Stimulated activated CD8-positive, alpha-beta memory T cell treated with anti-CD3 and anti-CD28 coated beads, Interleukin-4, amount 100 ng/mL, for 24 hours (primary cell): Measurements from ENCODE around the gene DPEP1.

Experiments used
- DNase-seq: peaks from one replicate; pipeline ENCODE4 v3.0.0-alpha.2; 2020; ENCODE audit warnings: low read depth

Gene DPEP1

DNA sequence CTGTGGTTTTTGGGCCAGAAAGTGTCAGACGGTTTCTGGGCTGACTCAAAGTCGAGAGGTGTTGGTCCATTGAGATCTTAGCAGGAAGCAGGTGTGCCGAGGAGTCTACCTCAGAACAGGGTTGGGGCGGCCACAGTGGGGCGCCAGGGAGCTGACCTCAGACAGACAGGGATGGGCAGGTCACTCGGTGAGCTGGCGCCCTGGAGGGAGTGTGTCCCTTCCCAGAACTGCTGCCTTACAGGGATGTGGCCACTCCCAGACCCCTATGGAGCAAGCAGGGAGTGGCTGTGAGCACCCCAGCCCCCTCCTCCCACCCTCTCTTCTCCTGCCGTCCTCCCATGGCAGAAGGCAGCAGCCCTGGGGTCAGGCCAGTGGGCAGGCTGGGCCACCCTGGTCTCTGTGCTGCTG lies 14.0 kb upstream of the DPEP1 start:
- DNase-seq = no peak

DNA sequence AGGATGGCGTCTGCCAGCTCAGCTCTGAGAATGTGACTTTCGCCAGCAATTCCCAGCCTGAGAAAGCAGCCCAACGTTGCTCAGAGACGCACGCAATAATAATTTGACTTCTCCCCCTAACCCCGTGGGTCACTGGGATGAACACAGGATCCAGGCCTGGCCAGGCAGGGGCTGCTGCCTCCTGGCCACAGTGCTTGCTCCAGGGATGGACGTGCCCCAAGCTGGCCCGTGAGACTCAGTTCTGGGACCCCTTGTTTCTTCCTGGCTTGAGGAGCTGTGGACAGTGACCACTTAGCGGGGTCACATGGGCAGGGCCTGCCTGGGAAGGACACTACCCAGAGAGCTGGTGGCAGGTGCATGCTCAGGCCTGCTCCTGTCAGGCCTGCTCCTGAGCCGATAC lies 13.5 kb upstream of the DPEP1 start:
- no peak for DNase-seq

DNA sequence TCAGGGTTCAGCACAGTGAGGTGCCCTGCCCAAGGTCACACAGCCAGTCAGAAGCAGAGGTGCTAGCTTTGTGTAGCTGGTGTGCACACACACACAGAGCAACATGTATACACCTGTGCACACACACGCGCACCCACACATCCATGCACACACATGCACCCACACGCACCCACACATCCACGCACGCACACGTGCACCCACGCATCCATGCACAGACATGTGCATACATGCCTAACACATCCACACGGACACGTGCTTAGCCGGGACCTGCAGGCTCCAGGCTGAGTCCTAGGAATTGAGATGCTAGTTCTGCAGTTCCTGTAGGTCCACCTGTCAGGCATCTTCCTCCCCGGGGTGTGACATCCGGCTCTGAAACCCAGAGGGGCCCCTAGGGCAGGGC lies 13.0 kb upstream of the DPEP1 start:
- DNase-seq = no peak

DNA sequence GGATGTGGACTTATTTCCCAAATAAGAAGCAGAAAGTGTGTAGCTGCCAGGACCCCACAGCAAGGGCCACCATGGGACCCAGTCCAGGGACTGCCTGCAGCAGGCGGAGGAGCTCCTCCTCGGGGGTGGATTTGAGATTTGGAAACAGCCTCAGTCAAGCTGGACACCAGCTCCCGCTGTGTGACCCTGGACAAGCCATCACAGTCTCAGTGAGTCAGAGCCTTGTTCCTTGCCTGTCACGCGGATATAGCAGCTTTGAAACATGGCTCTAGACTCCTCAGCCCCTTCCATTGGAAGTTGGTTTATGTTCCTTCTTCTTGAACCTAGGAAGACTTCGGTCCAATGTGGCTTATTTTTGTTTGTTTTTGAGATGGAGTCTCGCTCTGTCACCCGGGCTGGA lies 12.5 kb upstream of the DPEP1 start:
- DNase-seq = no peak

DNA sequence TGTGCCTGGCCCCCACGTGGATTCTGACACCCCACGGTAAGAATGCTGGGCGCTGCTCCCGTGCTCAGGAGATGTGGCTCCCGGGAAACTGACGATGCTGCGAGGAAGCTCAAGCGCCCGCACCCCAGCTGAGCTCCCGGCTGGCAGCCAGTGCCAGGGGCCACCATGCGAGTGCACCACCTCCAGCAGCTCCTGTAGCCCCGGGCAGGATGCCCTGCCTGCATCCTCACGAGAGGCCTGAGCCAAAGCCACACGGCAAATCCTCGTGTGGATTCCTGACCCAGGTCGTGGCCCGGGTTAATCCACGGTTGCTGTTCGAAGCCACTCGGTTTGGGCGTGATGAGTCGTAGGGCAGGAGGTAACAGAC lies 11.6 kb upstream of the DPEP1 start:
- DNase-seq = no peak

DNA sequence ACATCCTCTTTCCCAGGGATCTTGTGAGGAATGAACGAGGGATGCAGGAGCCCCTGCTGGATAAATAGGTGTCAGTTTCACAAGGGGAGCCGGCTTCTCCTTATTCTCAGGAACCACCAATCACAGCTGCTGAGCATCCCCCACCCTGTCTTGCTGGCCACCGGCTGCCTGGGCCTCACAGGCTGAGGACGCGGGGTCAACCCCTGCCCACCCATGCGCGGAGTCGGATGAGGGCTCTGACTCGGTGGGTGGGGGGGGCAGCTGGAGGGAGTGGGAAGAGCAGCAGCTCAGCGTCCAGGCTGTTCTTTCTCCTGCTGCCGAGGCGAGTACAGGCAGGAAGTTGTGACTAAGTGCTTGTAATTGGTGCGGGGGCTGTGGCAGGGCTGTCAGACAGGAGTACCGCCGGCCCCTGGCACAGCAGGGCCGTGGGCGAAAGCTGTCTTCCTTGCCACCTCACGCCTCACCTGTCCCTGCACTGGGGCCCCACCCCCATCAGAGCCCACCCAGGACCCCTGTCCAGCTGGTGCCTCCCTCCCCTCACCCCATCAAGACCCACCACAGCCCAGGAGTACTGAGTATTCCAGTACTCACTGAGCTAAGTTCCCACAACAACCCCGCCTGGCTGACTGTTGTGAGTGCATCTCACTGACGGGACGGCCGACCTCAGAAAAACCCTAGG lies 11.0 kb upstream of the DPEP1 start:
- peak; percentile 58 for DNase-seq

DNA sequence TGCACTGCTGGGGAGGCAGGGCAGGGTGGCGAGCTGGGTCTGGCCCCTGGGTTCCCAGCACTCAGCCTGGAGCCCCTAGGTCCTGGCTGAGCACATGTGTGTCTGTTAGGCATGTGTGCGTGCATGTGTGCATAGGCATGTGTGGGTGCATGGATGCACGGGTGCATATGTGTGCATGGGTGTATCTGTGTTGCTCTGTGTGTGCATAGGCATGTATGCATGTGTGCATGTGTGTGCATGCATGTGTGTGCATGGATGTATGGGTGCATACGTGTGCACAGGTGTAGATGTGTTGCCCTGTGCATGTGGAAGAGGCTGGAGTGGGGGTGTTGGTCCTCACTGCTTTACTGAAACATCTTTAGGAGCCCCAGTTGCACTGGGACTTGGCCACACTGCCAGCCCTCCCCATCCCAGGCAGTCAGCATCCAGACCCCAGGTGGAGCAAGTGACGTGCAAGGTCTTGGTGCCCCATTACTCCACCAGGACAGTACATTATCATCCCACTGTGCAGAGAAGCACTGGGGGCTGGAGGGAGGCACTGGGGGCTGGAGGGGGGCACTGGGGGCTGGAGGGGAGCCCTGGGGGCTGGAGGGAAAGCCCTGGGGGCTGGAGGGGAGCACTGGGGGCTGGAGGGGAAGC lies 10.4 kb upstream of the DPEP1 start:
- DNase-seq = no peak

DNA sequence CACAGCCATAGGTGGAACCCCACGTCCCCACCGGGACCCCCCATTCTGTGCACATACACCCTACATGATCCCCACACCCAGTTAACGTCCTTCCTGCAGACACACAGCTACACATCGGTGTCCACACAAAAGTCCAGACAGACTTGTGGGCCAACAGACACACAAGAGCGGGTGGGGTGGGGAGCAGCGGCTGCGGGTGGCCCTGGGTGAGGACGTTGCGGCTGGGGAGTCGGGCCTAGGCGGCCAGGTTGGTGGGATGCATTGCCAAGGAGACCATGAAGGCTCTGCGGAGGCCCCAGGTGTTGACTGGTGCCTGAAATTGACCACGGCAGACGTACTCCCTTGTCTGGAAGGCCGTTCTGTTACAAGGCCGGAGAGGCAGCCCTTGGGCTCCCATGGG lies 8.7 kb upstream of the DPEP1 start:
- DNase-seq = no peak

DNA sequence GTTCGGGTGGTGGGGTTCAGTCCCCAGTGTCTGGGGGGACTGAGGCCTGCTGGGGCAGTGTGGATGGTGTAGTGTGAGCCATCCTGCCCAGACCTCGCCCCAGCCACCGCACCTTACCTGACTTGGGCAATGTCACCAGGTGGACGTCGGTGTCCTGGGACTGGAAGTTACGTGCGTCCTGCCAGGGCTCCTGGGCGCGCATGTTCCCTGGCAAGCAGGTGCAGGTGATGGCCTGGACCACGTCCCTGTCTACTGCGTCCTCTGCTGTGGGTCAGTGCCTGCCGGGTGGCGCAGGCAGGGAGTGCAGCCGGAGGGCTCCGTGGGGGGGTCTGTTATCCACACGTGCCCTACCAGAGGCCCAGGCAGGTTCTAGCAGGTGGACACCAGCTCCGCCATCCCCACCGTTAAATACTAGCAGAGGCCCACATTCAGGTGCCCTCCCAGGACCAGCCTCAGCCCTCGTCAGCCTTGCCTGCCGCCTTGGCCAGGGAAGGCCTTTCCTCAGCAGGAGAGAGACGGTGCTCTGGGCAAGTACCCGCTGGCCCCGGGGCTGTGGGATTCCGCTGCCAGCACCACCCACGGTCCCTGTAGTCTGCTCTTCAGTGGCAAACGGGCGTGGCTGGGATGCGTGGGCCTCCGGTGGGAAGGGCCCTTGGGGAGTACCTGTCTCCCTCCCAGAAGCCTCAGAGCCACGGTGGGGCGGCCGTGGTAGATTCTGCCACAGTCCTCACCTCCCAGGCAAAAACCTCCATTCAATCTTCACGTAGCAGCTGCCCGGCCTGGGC lies 8.1 kb upstream of the DPEP1 start:
- no peak for DNase-seq

DNA sequence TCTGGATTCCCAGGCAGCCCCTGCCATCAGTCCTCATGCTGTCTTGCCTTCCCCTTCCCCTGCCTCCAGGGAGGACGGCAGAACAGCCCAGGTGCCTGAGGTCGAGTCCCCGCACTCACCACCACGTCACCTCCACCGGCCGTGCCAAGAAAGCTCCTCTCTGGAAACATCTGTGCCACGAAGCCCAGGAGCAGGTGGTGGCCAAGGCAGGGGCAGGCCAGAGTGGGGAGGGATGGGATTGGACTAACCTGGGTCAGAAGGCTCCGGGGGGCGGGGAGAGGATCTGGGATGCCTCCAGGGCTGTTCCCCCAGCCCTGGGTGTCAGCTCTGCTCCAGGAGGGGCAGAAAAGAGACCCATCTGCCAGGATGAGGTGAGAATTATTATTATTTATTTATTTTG lies 7.4 kb upstream of the DPEP1 start:
- DNase-seq = no peak

DNA sequence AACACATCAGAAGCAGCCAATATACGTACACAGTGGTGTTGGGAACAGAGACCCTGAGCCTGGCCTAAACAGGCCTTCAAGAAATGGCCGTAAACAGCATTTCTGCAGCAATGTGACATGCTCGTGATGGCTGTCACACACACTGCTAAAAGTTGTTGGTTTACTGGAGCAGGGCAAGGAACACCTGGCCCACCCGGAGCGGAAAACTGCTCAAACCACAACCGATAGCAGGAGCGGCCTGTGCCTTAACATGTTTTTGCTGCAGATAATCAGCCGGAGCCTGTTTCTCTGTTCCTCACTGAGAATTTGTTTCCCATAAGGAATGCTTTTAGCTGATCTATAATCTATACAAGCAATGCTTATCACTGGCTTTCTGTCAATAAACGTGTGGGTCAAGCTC lies 6.0 kb upstream of the DPEP1 start:
- no peak for DNase-seq

DNA sequence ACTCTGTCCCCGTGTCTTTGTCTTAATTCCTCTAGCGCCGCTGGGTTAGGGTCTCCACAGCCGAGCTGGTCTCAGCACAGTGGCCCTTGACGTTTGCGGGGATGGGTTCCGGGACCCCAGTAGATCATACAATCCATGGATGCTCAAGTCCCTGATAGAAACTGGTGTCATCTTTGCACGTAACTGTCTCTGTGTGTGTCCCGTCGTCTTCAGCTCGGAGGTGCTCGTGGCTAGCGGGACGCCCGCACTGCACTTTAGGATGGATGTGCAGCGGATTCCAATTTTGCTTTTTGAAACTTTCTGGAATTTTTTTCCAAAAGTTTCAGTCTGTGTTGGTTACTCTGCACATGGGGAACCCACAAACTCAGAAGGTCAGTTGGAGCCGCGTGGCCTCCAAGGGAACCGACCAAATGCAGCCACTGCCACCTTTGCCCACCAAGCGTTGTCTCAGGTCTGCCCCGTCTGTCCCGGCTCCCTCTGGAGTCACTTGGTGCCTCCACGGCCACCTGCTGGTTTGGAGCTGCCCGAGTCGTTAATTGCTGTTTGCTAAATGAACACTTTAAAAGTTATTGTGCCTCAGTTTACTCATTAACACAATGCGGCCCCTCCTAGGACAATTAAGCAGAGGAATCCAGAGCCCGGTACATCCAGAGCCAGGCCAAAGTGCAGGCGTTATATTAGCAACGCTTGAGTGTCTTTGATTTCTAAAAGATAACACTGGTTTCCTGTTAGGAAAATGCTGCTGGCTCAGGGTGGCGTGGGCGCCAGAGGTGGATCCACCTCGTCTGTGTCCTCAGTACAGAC lies 5.3 kb upstream of the DPEP1 start:
- no peak for DNase-seq

DNA sequence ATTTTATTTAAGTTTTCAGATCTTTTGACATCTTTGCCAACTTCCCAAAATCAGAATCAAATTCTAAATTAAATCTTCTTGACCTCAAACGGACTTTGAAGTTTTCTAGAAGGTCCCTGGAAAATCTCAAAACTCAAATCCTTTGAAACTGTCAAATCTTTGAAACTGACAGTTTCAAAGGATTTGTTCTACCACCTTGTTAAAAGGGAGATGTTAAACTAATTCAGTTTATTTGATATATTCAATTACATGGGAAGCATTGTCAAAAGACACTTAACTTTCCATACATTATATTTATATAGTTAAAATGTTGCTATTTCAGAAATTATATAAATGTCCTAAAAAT lies 3.4 kb upstream of the DPEP1 start:
- no peak for DNase-seq

DNA sequence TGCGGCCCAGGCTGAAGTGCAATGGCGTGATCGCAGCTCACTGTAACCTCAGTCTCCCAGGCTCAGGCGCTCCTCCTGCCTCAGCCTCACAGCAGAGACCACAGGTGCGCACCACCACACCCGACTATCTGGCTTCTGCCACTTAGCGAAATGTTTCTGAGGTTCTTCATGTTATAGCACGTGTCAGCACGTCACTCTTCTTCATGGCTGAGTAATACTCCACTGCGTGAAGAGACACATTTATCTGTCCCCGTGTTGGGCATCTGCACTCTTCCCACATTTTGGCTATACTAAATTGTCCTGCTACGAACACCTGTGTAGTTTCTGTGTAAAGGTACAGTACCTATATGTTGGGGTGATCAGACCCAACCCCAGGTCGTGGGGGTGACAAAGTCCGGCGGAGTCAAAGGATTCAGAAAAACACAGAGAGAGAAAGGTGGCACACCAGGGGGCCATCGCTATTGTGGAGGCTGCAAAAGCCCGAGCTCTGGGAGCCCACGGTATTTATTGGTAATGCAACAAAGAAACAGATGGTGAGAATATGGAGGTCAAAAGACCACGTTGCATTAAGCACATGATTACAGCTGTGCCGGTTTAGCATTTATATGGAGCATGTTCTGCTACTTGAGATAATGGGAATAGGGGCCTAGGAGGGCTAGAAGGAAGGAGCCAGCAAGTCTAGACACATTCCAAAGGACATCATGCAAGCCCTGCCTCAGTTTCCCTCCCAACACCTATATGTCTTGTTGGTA lies 851 bp upstream of the DPEP1 start:
- DNase-seq = no peak

DNA sequence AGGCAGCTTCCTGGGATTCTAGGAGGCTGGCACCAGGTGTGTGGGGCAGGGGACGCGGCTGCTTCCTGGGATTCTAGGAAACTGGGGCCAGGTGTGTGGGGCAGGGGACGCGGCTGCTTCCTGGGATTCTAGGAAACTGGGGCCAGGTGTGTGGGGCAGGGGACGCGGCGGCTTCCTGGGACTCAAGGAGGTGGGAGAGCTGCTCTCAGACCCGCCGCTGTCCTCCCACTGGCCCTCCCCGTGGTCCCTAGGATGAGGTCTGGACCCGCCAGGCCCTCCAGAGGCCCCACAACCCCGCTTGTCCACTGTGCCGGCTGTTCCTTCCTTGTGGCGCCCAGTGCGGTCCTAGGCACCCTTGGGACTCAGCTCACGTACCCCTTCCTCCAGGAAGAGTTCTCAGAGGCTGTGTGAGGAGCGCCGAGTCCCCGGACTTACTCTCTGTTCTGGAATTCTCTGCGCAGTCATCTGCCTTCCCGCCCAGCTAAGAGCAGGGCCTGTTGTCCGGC lies 565 bp downstream of the DPEP1 start:
- no peak for DNase-seq

DNA sequence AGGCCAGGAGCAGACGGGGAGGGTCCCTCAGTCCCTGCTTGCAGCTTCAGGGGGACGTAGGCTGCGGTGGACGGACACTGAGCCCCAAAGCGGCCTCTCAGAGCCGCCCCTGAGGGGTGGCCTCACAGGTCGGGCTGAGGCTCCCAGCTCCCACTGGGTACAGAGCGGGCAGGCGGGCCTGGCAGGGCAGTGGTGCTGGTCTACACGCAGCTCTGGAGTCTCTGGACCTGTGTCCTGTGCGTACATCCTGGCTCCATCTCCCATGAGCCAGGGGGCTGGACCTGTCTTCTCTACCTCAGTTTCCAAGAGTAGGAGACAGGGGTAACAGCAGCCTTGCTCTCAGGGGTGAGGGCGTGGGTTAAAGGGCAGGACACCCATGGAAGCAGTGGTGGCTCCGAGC lies 1.7 kb downstream of the DPEP1 start:
- no peak for DNase-seq

DNA sequence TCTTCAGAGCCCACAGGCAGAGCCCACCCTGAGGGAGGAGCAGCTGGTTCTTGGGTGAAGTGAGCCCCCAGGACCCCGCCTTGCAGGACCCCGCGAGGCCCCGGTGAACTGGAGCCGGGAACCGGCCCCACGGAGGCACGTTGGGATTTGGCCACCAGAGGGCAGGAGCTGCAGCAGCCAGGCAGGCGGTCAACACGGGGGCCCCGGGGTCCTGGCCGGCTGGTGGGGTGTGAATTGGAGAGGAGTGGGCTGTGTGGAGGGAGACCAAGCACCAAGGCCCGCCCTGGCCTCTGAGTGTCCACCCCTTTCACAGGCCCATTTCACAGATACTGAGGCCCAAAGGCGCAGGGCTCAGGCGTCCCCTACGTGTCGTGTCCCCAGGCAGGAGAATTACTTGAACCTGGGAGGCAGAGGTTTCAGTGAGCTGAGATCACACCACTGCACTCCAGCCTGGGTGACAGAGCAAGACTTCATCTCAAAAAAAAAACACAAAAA lies 2.2 kb downstream of the DPEP1 start:
- peak; percentile 31 for DNase-seq

DNA sequence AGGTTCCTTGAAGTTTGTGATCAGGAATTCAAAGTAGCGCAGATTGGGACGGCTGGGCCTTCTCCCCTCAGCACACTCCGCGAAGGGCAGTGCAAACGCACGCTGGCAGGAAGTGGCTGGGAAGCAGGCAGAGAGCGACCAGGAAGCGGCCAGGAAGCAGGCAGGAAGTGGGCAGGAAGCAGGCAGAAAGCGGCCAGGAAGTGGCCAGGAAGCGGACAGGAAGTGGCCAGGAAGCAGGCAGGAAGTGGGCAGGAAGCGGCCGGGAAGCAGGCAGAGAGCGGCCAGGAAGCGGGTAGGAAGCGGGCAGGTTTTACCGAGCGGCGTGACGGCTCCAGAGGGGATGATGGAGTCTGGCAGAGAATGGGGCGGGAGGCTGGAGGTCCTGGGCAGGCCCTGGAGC lies 3.2 kb downstream of the DPEP1 start:
- no peak for DNase-seq

DNA sequence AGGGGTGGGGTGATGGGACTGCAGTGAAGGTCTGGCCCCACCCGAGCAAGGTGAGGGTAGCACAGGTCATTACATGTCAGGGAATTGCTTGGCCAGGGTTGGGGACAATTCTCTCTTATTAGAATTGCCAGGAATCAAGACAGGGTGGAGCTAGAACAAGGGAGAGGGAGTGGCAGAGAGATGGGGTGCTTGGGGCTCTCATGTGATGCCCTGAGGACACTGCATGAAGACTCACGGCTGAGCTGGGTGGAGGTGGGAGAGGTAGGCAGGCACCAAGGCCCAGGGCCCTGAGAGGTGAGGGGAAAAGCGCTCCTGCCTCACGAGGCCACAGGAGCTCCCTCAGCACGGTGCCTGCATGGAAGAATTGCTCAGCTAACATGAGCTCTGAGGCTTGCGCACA lies 3.6 kb downstream of the DPEP1 start:
- DNase-seq = no peak

DNA sequence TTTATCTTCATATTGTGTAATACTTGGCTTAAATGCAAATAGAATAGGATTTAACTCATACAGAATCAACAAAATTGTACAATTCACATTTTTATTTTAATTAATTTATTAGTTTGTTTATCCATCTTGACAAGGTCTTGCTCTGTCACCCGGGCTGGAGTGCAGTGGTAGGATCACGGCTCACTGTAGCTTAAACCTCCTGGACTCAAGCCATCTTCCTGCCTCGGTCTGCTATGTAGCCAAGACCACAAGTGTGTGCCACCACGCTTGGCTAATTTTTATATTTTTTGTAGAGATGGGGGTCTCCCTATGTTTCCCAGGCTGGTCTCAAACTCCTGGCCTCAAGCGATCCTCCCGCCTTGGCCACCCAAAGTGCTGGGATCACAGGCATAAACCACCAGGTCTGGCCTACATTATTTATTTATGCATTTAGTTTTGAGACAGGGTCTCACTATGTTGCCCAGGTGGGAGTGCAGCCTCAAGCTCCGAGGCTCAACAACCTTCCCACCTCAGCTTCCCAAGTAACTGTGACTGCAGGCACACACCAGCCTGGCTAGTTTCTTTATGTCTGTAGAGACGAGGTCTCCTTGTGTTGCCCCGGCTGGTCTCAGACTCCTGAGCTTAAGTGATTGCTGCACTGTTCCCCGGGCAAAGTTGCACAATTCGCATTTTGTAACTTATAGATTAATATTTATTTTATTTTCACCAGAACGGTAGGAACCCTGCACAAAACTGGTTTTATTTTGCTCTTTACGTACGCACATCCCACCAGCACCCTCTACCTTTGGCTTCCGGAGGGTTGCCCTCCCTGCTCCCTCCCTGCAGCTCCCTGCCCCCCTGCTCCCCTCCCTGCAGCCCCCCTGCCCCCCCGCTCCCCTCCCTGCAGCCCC lies 4.9 kb downstream of the DPEP1 start:
- no peak for DNase-seq

DNA sequence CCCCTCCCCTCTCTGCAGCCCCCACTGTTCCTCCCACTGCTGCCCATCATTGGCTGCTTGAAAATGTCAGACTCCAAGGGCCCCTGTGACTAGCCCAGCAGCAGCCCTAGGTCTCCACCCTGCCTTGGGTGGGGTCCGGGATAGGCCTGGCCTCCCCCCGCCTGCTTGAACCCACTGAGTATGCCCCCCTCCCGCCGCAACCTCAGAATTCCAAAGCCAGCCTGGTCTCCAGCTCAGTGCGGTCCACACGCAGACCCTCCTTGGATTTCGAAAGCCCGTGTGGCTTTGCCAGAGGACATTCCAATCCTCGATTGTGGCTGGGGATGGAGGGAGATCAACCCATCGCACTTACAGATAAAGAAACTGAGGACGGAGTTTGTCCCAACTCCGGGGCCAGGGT lies 6.4 kb downstream of the DPEP1 start:
- DNase-seq = no peak
